K562 (cell line): ENCODE measurements around the gene BBOX1. TPM values are rescaled to one million over a fixed set of nuclear protein-coding genes. Genes with fewer than 3 reads are reported as not detected.

Experiments used
- ATAC-seq: fragments of 200-7000 bp; cut with Tn5 transposase; 3 replicates; pipeline ENCODE4 v1.9.1; 2020; ENCODE audit warnings: moderate library complexity
- BruUV-seq: library from RNA; stranded (reverse); fragments of 400-500 nt; replicated peaks from 2 replicates; lab custom pipeline; 2021; lab: Mats Ljungman, UMichigan
- CTCF ChIA-PET: fragments of 300-600 bp; formaldehyde crosslinking; extraction: SDS; loops from one replicate; lab custom pipeline; 2021; ENCODE audit warnings: low intra/inter-chr PET ratio; lab: Yijun Ruan, JAX
- POLR2A ChIA-PET: fragments of 300-600, 350-650 bp; sonication (Branson Sonifier 250); formaldehyde crosslinking; extraction: SDS; loops from one replicate; lab custom pipeline; 2021; ENCODE audit warnings: antibody characterized with exemption, inconsistent platforms; lab: Yijun Ruan, JAX
- DNase-seq, 4 experiments: peaks; one replicate each; pipeline versions ENCODE4 v3.0.0 to v3.0.0-alpha.2; 2011 to 2018; ENCODE audit warnings: low spot score in 3 of 4, mixed read lengths in 3 of 4; ENCODE audit errors: extremely low read depth in 1 of 4
- FAIRE-seq: peaks from 2 replicates; lab custom pipeline; 2011; peaks lifted over from hg19 to GRCh38; lab: Jason Lieb, UNC
- H2AFZ ChIP-seq: 2 replicates; pipeline ENCODE4 v1.6.0; 2011; ENCODE audit warnings: low read depth, low read length, control low read depth, inconsistent platforms
- H3K27ac ChIP-seq: fragments of 200-600 bp; 3 replicates; pipeline ENCODE4 v1.8.0; 2011; ENCODE audit warnings: low read depth, mild to moderate bottlenecking, control low read depth, inconsistent platforms, low read length, moderate library complexity, mixed read lengths; ENCODE audit errors: extremely low read depth
- H3K27me3 ChIP-seq, 2 experiments: fragments of 300-600 bp in 1 of 2; 2 replicates in 1 of 2; 3 replicates in 1 of 2; pipeline versions ENCODE4 v1.6.0 to v1.8.0; 2011; ENCODE audit warnings: inconsistent platforms in 2 of 2, low read length in 2 of 2, mild to moderate bottlenecking in 1 of 2, mixed read lengths in 1 of 2, moderate library complexity in 1 of 2; ENCODE audit not compliant: control insufficient read depth in 2 of 2, insufficient read depth in 2 of 2
- H3K36me3 ChIP-seq: fragments of 300-600 bp; 3 replicates; pipeline ENCODE4 v1.8.0; 2011; ENCODE audit warnings: mild to moderate bottlenecking, low read length, inconsistent platforms; ENCODE audit not compliant: control insufficient read depth, insufficient read depth
- H3K4me1 ChIP-seq, 2 experiments: fragments of 200-600 bp in 1 of 2; replicated peaks in 1 of 2; 2 replicates in 1 of 2; 3 replicates in 1 of 2; pipeline versions ENCODE4 v1.5.1 to v1.8.0; 2011; ENCODE audit warnings: inconsistent platforms in 2 of 2, low read length in 2 of 2, mild to moderate bottlenecking in 1 of 2, mixed read lengths in 1 of 2, moderate library complexity in 1 of 2; ENCODE audit not compliant: control insufficient read depth in 2 of 2, insufficient read depth in 2 of 2
- H3K4me2 ChIP-seq: 2 replicates; pipeline ENCODE4 v1.6.1; 2011; ENCODE audit warnings: low read length, control low read depth, inconsistent platforms, mixed read lengths; ENCODE audit not compliant: insufficient read depth
- H3K4me3 ChIP-seq: fragments of 200-600 bp; sonication (generic), shearing (Covaris generic); 2 replicates; pipeline ENCODE4 v1.5.1; 2016; ENCODE audit warnings: control low read depth, inconsistent platforms
- H3K79me2 ChIP-seq: fragments of 200-600 bp; 3 replicates; pipeline ENCODE4 v1.8.0; 2011; ENCODE audit warnings: low read length, inconsistent platforms; ENCODE audit not compliant: control insufficient read depth, insufficient read depth
- H3K9ac ChIP-seq, 2 experiments: 2 replicates each; pipeline versions ENCODE4 v1.6.0 to v1.6.1; 2011; ENCODE audit warnings: low read depth in 2 of 2, low read length in 2 of 2, control low read depth in 1 of 2, inconsistent platforms in 1 of 2, mild to moderate bottlenecking in 1 of 2, mixed read lengths in 1 of 2; ENCODE audit not compliant: insufficient read depth in 1 of 2
- H3K9me1 ChIP-seq: one replicate; pipeline ENCODE4 v1.6.0; 2011; ENCODE audit warnings: inconsistent platforms, mild to moderate bottlenecking, low read length, moderate library complexity; ENCODE audit not compliant: control insufficient read depth, insufficient read depth
- H3K9me3 ChIP-seq: replicated peaks from 2 replicates; pipeline ENCODE4 v1.5.1; 2011; ENCODE audit warnings: low read depth, low read length, inconsistent platforms; ENCODE audit not compliant: control insufficient read depth, insufficient read depth
- H4K20me1 ChIP-seq: replicated peaks from 2 replicates; pipeline ENCODE4 v1.6.1; 2011; ENCODE audit warnings: low read length, inconsistent platforms, mixed read lengths; ENCODE audit not compliant: control insufficient read depth, insufficient read depth
- BRD9 ChIP-seq: fragments of 450-650 bp; IDR thresholded peaks from 2 replicates; pipeline ENCODE4 v1.6.1; 2018; ENCODE audit warnings: low read depth; ENCODE audit not compliant: partially characterized antibody
- CBX3 ChIP-seq, 2 experiments: IDR thresholded peaks; 1 replicate in 1 of 2; 2 replicates in 1 of 2; pipeline ENCODE4 v1.6.1; 2012; ENCODE audit warnings: inconsistent platforms in 2 of 2, low read length in 2 of 2, borderline replicate concordance in 1 of 2, control low read depth in 1 of 2
- CEBPG ChIP-seq, 3 experiments: fragments of 200-800 bp in 1 of 3; sonication (Bioruptor generic) in 1 of 3; sonication (generic) in 1 of 3; formaldehyde crosslinking in 1 of 3; IDR thresholded peaks in 2 of 3; conservative IDR thresholded peaks in 1 of 3; 2 replicates each; pipeline versions ENCODE4 v1.6.1 to v1.8.0; 2016 to 2022; ENCODE audit warnings: missing compliant biosample characterization in 2 of 3, missing genetic modification characterization in 2 of 3, mild to moderate bottlenecking in 1 of 3, missing genetic modification reagents in 1 of 3
- ELF2 ChIP-seq: fragments of 250-450 bp; sonication (Bioruptor Pico); IDR thresholded peaks from 2 replicates; pipeline ENCODE4 v1.5.0; 2021; ENCODE audit warnings: mild to moderate bottlenecking
- ETV6 ChIP-seq, 3 experiments: fragments of 150-350 bp in 1 of 3; sonication (generic) in 1 of 3; formaldehyde crosslinking in 1 of 3; IDR thresholded peaks; 2 replicates each; pipeline versions ENCODE4 v1.6.1 to v1.8.0; 2014 to 2022; ENCODE audit warnings: borderline replicate concordance in 2 of 3, low read depth in 2 of 3, antibody characterized with exemption in 1 of 3, low read length in 1 of 3, mild to moderate bottlenecking in 1 of 3, missing genetic modification reagents in 1 of 3
- JUN ChIP-seq, 2 experiments: sonication (generic) in 1 of 2; formaldehyde crosslinking in 1 of 2; IDR thresholded peaks; 2 replicates each; pipeline versions ENCODE4 v1.6.1 to v1.8.0; 2012 to 2022; ENCODE audit warnings: borderline replicate concordance in 2 of 2, mild to moderate bottlenecking in 2 of 2, improper control_type of control experiment in 1 of 2, low read depth in 1 of 2, low read length in 1 of 2, missing genetic modification reagents in 1 of 2
- KAT7 ChIP-seq: sonication (generic); formaldehyde crosslinking; IDR thresholded peaks from 2 replicates; pipeline ENCODE4 v1.8.0; 2022; ENCODE audit warnings: missing genetic modification reagents, mild to moderate bottlenecking, borderline replicate concordance
- KLF10 ChIP-seq: fragments of 250-450 bp; sonication (Bioruptor Pico); IDR thresholded peaks from 2 replicates; pipeline ENCODE4 v1.6.1; 2021; ENCODE audit warnings: matching md5 sums
- MCM2 ChIP-seq: fragments of 450-650 bp; IDR thresholded peaks from 2 replicates; pipeline ENCODE4 v1.6.1; 2017; ENCODE audit warnings: low read depth, mild to moderate bottlenecking
- MXI1 ChIP-seq: IDR thresholded peaks from 2 replicates; pipeline ENCODE4 v1.6.1; 2011; ENCODE audit warnings: low read depth, mild to moderate bottlenecking, improper control_type of control experiment, low read length
- NFIX ChIP-seq: fragments of 250-450 bp; sonication (Bioruptor Pico); IDR thresholded peaks from 2 replicates; pipeline ENCODE4 v1.4.0; 2020; ENCODE audit warnings: low read depth, mild to moderate bottlenecking, moderate library complexity
- NR1H2 ChIP-seq: sonication (generic); formaldehyde crosslinking; IDR thresholded peaks from 2 replicates; pipeline ENCODE4 v1.4.0; 2020; ENCODE audit warnings: mild to moderate bottlenecking, missing genetic modification reagents
- PREB ChIP-seq: sonication (generic); formaldehyde crosslinking; IDR thresholded peaks from 2 replicates; pipeline ENCODE4 v1.8.1; 2023; ENCODE audit warnings: mild to moderate bottlenecking, missing genetic modification reagents
- PRMT5 ChIP-seq: sonication (generic); formaldehyde crosslinking; IDR thresholded peaks from 2 replicates; pipeline ENCODE4 v1.5.0; 2020; ENCODE audit warnings: missing genetic modification reagents
- SMC3 ChIP-seq: conservative IDR thresholded peaks from 2 replicates; pipeline ENCODE4 v1.6.1; 2011; ENCODE audit warnings: low read depth, low read length, improper control_type of control experiment; ENCODE audit not compliant: insufficient read depth
- TRIM24 ChIP-seq, 2 experiments: fragments of 450-650 bp; IDR thresholded peaks; 2 replicates each; pipeline ENCODE4 v1.6.1; 2016
- ZKSCAN1 ChIP-seq: fragments of 150-350 bp; IDR thresholded peaks from 2 replicates; pipeline ENCODE4 v1.6.1; 2016; ENCODE audit warnings: low read depth, low read length
- ZNF253 ChIP-seq: fragments of 250-450 bp; sonication (Bioruptor Pico); conservative IDR thresholded peaks from 2 replicates; pipeline ENCODE4 v1.6.1; 2021; ENCODE audit warnings: mild to moderate bottlenecking
- ZNF436 ChIP-seq: fragments of 250-450, 450-650 bp; sonication (Bioruptor Pico); formaldehyde crosslinking; IDR thresholded peaks from 2 replicates; pipeline ENCODE4 v1.7.0; 2020; ENCODE audit warnings: mild to moderate bottlenecking
- ZNF583 ChIP-seq: fragments of 250-450 bp; sonication (Bioruptor Pico); IDR thresholded peaks from 2 replicates; pipeline ENCODE4 v1.4.0; 2020
- ZNF695 ChIP-seq: fragments of 450-650 bp; formaldehyde crosslinking; IDR thresholded peaks from 2 replicates; pipeline ENCODE4 v1.4.0; 2020; ENCODE audit warnings: mild to moderate bottlenecking, moderate library complexity
- WGBS: fragments of 100-300 bp; shearing (Covaris generic); methylation state at CpG from one replicate; pipeline ENCODE4 v1.1.6; 2016; ENCODE audit warnings: low coverage, mixed read lengths; ENCODE audit not compliant: insufficient coverage; ENCODE audit errors: missing lambda C conversion rate; 5-methylcytosine and 5-hydroxymethylcytosine counted together
- in situ Hi-C: fragments of 300-500 bp; cut with MboI; formaldehyde crosslinking; loops from 4 replicates; pipeline ENCODE4 v1.15.0; 2018; ENCODE audit warnings: inconsistent platforms, mixed read lengths
- intact Hi-C: fragments of 100-400 bp; cut with micrococcal nuclease; formaldehyde crosslinking; loops from 2 replicates; pipeline ENCODE4 v1.14.2; 2022
- polyA plus RNA-seq, 8 experiments: library from polyadenylated mRNA; depleted of rRNA in 4 of 8; stranded (reverse) in 5 of 8; unstranded in 3 of 8; fragments of >200 nt; fragmentation: Nextera tagmentation in 2 of 8; fragmentation: Illumina TruSeq in 1 of 8; extraction: Ambion mirVana in 2 of 8; extraction: Trizol in 1 of 8; gene quantifications; 2 replicates each; pipeline versions ENCODE4 v1.2.1 to v1.2.3, GENCODE V29; 2011 to 2014; ENCODE audit warnings: inconsistent platforms in 1 of 8, missing spikeins in 1 of 8
- total RNA-seq, 7 experiments: library from RNA; depleted of rRNA in 6 of 7; stranded (reverse); fragments of >200 nt in 6 of 7; fragmentation: Illumina TruSeq in 2 of 7; extraction: Trizol in 2 of 7; gene quantifications; 2 replicates each; pipeline versions ENCODE4 v1.2.1 to v1.2.3, GENCODE V29; 2011 to 2021; ENCODE audit warnings: low replicate concordance in 1 of 7
- TF ChIP-seq, protein P1 (sequence below): fragments of 250-450 bp; sonication (Bioruptor Pico); IDR thresholded peaks from 2 replicates; pipeline ENCODE4 v1.8.0; 2021; ENCODE audit warnings: moderate library complexity, mild to moderate bottlenecking, inconsistent platforms

BBOX1 gene
- total and polyA plus RNA-seq, 9 of the 15 experiments (the other 6 are each of a cell fraction or from before 2014, with no cell fraction given) = not detected

DNA sequence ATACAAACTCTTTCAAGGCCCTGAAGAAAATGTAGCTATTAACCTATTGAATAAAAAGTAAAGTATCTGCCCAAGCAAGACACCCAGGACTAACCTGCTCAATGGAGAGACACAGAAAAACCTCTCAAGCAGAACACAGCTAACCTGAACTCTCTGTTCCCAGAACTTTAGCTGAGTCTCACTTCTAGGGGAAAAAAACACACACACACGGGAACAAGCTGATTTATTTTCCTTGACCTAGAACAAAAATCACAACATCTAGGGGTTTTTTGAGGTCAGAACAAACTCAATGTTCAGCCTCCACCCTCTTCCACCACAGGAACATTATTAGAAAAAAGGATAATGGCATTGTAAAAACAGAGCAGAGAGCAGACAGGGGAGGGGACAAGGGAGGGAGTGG is 121.6 kb downstream of the BBOX1 start (continued):
- TF ChIP-seq ETV6 (IDR thresholded peaks at IDR 0.05; ENCODE audit: borderline replicate concordance in 1 of 2, low read depth in 2 of 2, low read length in 1 of 2) (no peak), ETV6 (CRISPR knock-in tag; IDR thresholded peaks at IDR 0.05; ENCODE audit: borderline replicate concordance) (no peak), NFIX (CRISPR knock-in tag) (no peak), ZNF253 (no peak), PREB (CRISPR knock-in tag) (no peak), KLF10 (CRISPR knock-in tag) (no peak)
- TF ChIP-seq, all 486 proteins: peak for 0

- Histone ChIP-seq H3K79me2 (no peaks in the 10 kb centered on the region), H3K27me3 (no peaks in the 10 kb centered on the region; a peak in 1 of 5 replicates), H3K4me1 (no peaks in the 10 kb centered on the region), H2AFZ (no peak overlapping the region), H3K9ac (no peak overlapping the region), H4K20me1 (no peaks in the 10 kb centered on the region), H3K9me1 (no peaks in the 10 kb centered on the region), H3K4me3 (no peak overlapping the region), H3K4me2 (no peak overlapping the region), H3K27ac (no peak overlapping the region), H3K36me3 (no peaks in the 10 kb centered on the region), H3K9me3 (no peaks in the 10 kb centered on the region)
- in situ Hi-C loops (no loop called here), intact Hi-C loops (loop anchor here (10.0 kb wide), 1 partner anchor 411 kb away; no protein-coding TSS in a partner anchor)
- BruUV-seq = no TSS peak
- FAIRE-seq (no peak), DNase-seq (no peak), ATAC-seq (no peak)
- ChIA-PET POLR2A (no interaction called here), CTCF (no interaction called here)
- TF ChIP-seq ZNF695 (CRISPR knock-in tag) (no peak), PRMT5 (CRISPR knock-in tag) (no peak), CEBPG (CRISPR knock-in tag; IDR thresholded peaks at IDR 0.05) (no peak), CEBPG (tag; conservative IDR thresholded peaks at IDR 0.05 in 1 of 2, IDR thresholded peaks at IDR 0.05 in 1 of 2) (no peak), KAT7 (CRISPR knock-in tag) (no peak), NFIX (CRISPR knock-in tag) (no peak), NR1H2 (no peak), CBX3 (IDR thresholded peaks at IDR 0.05; ENCODE audit: borderline replicate concordance in 1 of 2, low read length in 2 of 2) (no peak), MCM2 (no peak), JUN (IDR thresholded peaks at IDR 0.05; ENCODE audit: borderline replicate concordance, low read depth, low read length) (no peak), JUN (CRISPR knock-in tag; IDR thresholded peaks at IDR 0.05; ENCODE audit: borderline replicate concordance) (no peak), TRIM24 (IDR thresholded peaks at IDR 0.05) (no peak), ZNF583 (no peak), MXI1 (no peak), SMC3 (no peak), ZKSCAN1 (no peak), ELF2 (CRISPR knock-in tag) (no peak), ZNF436 (CRISPR knock-in tag) (no peak), ZNF253 (no peak), BRD9 (no peak)
- TF ChIP-seq, protein P1, sequence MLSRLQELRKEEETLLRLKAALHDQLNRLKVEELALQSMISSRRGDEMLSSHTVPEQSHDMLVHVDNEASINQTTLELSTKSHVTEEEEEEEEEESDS (CRISPR knock-in tag) = no peak
- 0% methylated on average over 2 of the region's 2 CpGs for WGBS
Observed at GRCh38 chr11:27166130-27166529, 125.5 kb downstream of the BBOX1 start.
